Chondrocyte (in vitro differentiated cells): Measurements from ENCODE around the gene OR1C1. TPM values are rescaled to one million over a fixed set of nuclear protein-coding genes. Genes with fewer than 3 reads are reported as not detected.
"Not testable (repeated sequence)": the region's sequence is repeated elsewhere in the genome, so short reads cannot be mapped to it uniquely, and the experiment has no call there.

Experiments
- DNase-seq: peaks from one replicate; pipeline ENCODE4 v3.0.0; 2021; ENCODE audit warnings: mixed read lengths, low spot score
- H3K27ac Mint-ChIP-seq: one replicate; pipeline ENCODE4 v1.8.0; 2021; ENCODE audit warnings: mild to moderate bottlenecking, moderate library complexity, mixed read lengths; ENCODE audit not compliant: unreplicated experiment
- H3K27me3 Mint-ChIP-seq: 2 replicates; pipeline ENCODE4 v1.8.0; 2021; ENCODE audit warnings: low read depth, mixed read lengths
- H3K36me3 Mint-ChIP-seq: 2 replicates; pipeline ENCODE4 v1.8.0; 2021; ENCODE audit warnings: low read depth, mixed read lengths
- H3K4me1 Mint-ChIP-seq: 2 replicates; pipeline ENCODE4 v1.8.0; 2021; ENCODE audit warnings: low read depth, mild to moderate bottlenecking, mixed read lengths
- H3K4me3 Mint-ChIP-seq: one replicate; pipeline ENCODE4 v1.8.0; 2021; ENCODE audit warnings: mild to moderate bottlenecking, moderate library complexity, mixed read lengths; ENCODE audit not compliant: unreplicated experiment
- H3K9me3 Mint-ChIP-seq: 2 replicates; pipeline ENCODE4 v1.8.0; 2021; ENCODE audit warnings: low read depth, mixed read lengths
- CTCF ChIP-seq: fragments of 200-600 bp; sonication (generic); IDR thresholded peaks from 2 replicates; pipeline ENCODE4 v1.5.0; 2021; ENCODE audit warnings: antibody characterized with exemption, mild to moderate bottlenecking, moderate library complexity
- total RNA-seq: library from RNA; stranded (reverse); gene quantifications from 3 replicates; pipeline ENCODE4 v1.2.1, GENCODE V29; 2021

OR1C1 gene
- total RNA-seq, 1 donor from 2014 or later, result not detected

GRCh38 chr1:247747616-247748015 is 12.7 kb downstream of the OR1C1 start:
- no peaks in the 10 kb centered on the region for H3K27me3 Mint-ChIP-seq
- H3K9me3 Mint-ChIP-seq, result peaks cover 35% of the 10 kb centered on the region
- DNase-seq, result no peak
- H3K4me3 Mint-ChIP-seq, result no peak overlapping the region
- peaks cover 3% of the 10 kb centered on the region for H3K4me1 Mint-ChIP-seq
- H3K36me3 Mint-ChIP-seq, result no peaks in the 10 kb centered on the region
- peak overlapping the region; percentile 73 for H3K27ac Mint-ChIP-seq
- TF ChIP-seq CTCF, result no peak

GRCh38 chr1:247746391-247746935 is 13.9 kb downstream of the OR1C1 start:
- Mint-ChIP-seq H3K27me3 (no peaks in the 10 kb centered on the region), H3K36me3 (no peaks in the 10 kb centered on the region), H3K27ac (no peak overlapping the region), H3K4me3 (no peak overlapping the region), H3K4me1 (peaks cover 10% of the 10 kb centered on the region), H3K9me3 (peaks cover 39% of the 10 kb centered on the region)
- no peak for TF ChIP-seq CTCF
- DNase-seq, result no peak

GRCh38 chr1:247742215-247742760 is 18.1 kb downstream of the OR1C1 start:
- not testable (repeated sequence) for H3K27ac Mint-ChIP-seq, DNase-seq, H3K36me3 Mint-ChIP-seq, H3K4me3 Mint-ChIP-seq, H3K4me1 Mint-ChIP-seq, H3K27me3 Mint-ChIP-seq
- peaks cover 31% of the 10 kb centered on the region for H3K9me3 Mint-ChIP-seq

GRCh38 chr1:247741756-247742155 is 18.6 kb downstream of the OR1C1 start:
- no peak overlapping the region for H3K27ac Mint-ChIP-seq
- H3K4me3 Mint-ChIP-seq, result no peak overlapping the region
- H3K9me3 Mint-ChIP-seq, result peaks cover 31% of the 10 kb centered on the region

GRCh38 chr1:247740721-247741120 is 19.6 kb downstream of the OR1C1 start:
- no peak for DNase-seq
- no peaks in the 10 kb centered on the region for H3K27me3 Mint-ChIP-seq
- peaks cover 10% of the 10 kb centered on the region for H3K4me1 Mint-ChIP-seq
- H3K9me3 Mint-ChIP-seq, result peaks cover 30% of the 10 kb centered on the region
- H3K4me3 Mint-ChIP-seq, result no peak overlapping the region
- H3K36me3 Mint-ChIP-seq, result no peaks in the 10 kb centered on the region
- TF ChIP-seq CTCF, result no peak
- no peak overlapping the region for H3K27ac Mint-ChIP-seq

More at GRCh38 chr1:247741756-247742155, 18.6 kb downstream of the OR1C1 start:
- peaks cover 10% of the 10 kb centered on the region for H3K4me1 Mint-ChIP-seq
- no peak for TF ChIP-seq CTCF
- no peak for DNase-seq
- no peaks in the 10 kb centered on the region for H3K36me3 Mint-ChIP-seq
- H3K27me3 Mint-ChIP-seq, result no peaks in the 10 kb centered on the region

GRCh38 chr1:247738315-247738714 is 22.0 kb downstream of the OR1C1 start, which contains the start of gene OR14K1:
TSS of gene OR14K1 (plus strand) at chr1:247738615. CDS start at chr1:247738615, 0 bp downstream.
- no peak for TF ChIP-seq CTCF
- Mint-ChIP-seq H3K9me3 (peaks cover 31% of the 10 kb centered on the region), H3K4me3 (no peak within 1 kb of the TSS), H3K4me1 (peaks cover 10% of the 10 kb centered on the region), H3K27me3 (no peaks in the 10 kb centered on the region), H3K36me3 (no peaks in the 10 kb centered on the region), H3K27ac (no peak within 1 kb of the TSS)
- no peak for DNase-seq
